Activated T-cell treated with anti-CD3 and anti-CD28 coated beads for 48 hours (primary cell): ENCODE measurements around the gene CYP2S1.

Source experiments
- DNase-seq: peaks from one replicate; pipeline ENCODE4 v3.0.0-alpha.2; 2020; ENCODE audit warnings: low read depth

Gene CYP2S1

GRCh38 chr19:41194157-41194552 is 1.1 kb downstream of the CYP2S1 start:
- DNase-seq, result no peak

- no peak for DNase-seq
These were observed 2.9 kb downstream of the CYP2S1 start for GRCh38 chr19:41195675-41196497.

GRCh38 chr19:41198559-41198958 is 5.5 kb downstream of the CYP2S1 start:
- no peak for DNase-seq

- no peak for DNase-seq
These were observed 10.4 kb downstream of the CYP2S1 start for GRCh38 chr19:41203371-41203770.

GRCh38 chr19:41204338-41204737 is 11.3 kb downstream of the CYP2S1 start:
- peak; percentile 71 for DNase-seq

GRCh38 chr19:41205995-41206394 is 13.0 kb downstream of the CYP2S1 start:
- DNase-seq, result no peak

GRCh38 chr19:41206456-41206855 is 13.4 kb downstream of the CYP2S1 start:
- no peak for DNase-seq

- DNase-seq, result no peak
These were observed 14.1 kb downstream of the CYP2S1 start for GRCh38 chr19:41206926-41207750.

- DNase-seq, result no peak
These were observed 21.1 kb downstream of the CYP2S1 start for GRCh38 chr19:41214161-41214560.

- DNase-seq, result no peak
These were observed 24.7 kb downstream of the CYP2S1 start for GRCh38 chr19:41217741-41218140.

- DNase-seq, result no peak
These were observed 25.2 kb downstream of the CYP2S1 start for GRCh38 chr19:41218249-41218614.

- DNase-seq, result no peak
These were observed 25.8 kb downstream of the CYP2S1 start, which contains the start of gene AXL for GRCh38 chr19:41218615-41219507. Gene AXL (plus strand): TSS chr19:41219223. CDS start chr19:41219393, 170 bp downstream.

- DNase-seq, result no peak
These were observed 27.0 kb downstream of the CYP2S1 start for GRCh38 chr19:41219924-41220567.

GRCh38 chr19:41220811-41221210 is 27.8 kb downstream of the CYP2S1 start:
- DNase-seq, result no peak

GRCh38 chr19:41221514-41222205 is 28.6 kb downstream of the CYP2S1 start:
- no peak for DNase-seq

GRCh38 chr19:41222240-41222639 is 29.2 kb downstream of the CYP2S1 start:
- no peak for DNase-seq

GRCh38 chr19:41223431-41224234 is 30.6 kb downstream of the CYP2S1 start:
- DNase-seq, result no peak

- no peak for DNase-seq
These were observed 31.6 kb downstream of the CYP2S1 start for GRCh38 chr19:41224632-41225031.

GRCh38 chr19:41225238-41226052 is 32.4 kb downstream of the CYP2S1 start:
- DNase-seq, result no peak
